ENCODE measurements around the gene CCNJ. TPM values are rescaled to one million over a fixed set of nuclear protein-coding genes. Genes with fewer than 3 reads are reported as not detected.
"Not testable (repeated sequence)": the region's sequence is repeated elsewhere in the genome, so short reads cannot be mapped to it uniquely, and the experiment has no call there.

Gene CCNJ
- total and polyA plus RNA-seq, 2 experiments from 2014 or later, result 14.7 to 19.2 TPM

DNA sequence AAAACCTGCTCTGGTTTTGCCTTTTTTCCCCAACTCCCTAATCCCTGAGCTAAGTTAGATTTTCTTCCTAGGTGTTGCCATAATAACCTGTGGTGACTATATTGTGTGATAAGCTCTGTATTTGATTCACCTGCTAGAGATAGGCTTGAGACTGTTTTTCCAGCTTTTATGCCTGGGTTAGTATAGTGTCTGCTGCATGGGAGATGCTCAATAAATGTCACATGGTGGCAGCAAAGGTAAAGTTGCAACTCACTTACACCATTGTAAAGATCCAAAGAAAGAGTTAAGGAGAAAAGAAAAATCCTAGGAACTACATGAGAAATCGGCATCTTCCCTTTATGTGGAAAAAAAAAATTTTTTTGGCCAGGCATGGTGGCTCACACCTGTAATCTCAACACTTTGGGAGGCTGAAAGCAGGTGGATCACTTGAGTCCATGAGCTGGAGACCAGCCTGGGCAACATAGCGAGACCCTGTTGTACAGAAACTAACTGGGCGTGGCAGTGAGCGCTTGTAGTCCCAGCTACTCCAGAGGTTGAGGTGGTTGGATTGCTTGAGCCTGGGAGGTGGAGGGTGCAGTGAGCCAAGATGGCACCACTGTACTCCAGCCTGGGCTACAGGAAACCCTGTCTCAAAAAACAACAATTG is 3.7 kb downstream of the CCNJ start:
- H3K4me1 ChIP-seq (ENCODE audit: low read depth), result peaks cover 11% of the 10 kb centered on the region
- H3K27me3 ChIP-seq, result no peaks in the 10 kb centered on the region
- no peak overlapping the region for H3K4me3 ChIP-seq
- H3K27ac ChIP-seq, result no peak overlapping the region
- peak in 1 of 2 donors; percentile 6 for DNase-seq (ENCODE audit: low read depth in 1 of 2, low spot score in 1 of 2)
- no peaks in the 10 kb centered on the region for H3K9me3 ChIP-seq (ENCODE audit: low read depth)
- H3K36me3 ChIP-seq, result peaks cover 7% of the 10 kb centered on the region
- TF ChIP-seq, protein P1, sequence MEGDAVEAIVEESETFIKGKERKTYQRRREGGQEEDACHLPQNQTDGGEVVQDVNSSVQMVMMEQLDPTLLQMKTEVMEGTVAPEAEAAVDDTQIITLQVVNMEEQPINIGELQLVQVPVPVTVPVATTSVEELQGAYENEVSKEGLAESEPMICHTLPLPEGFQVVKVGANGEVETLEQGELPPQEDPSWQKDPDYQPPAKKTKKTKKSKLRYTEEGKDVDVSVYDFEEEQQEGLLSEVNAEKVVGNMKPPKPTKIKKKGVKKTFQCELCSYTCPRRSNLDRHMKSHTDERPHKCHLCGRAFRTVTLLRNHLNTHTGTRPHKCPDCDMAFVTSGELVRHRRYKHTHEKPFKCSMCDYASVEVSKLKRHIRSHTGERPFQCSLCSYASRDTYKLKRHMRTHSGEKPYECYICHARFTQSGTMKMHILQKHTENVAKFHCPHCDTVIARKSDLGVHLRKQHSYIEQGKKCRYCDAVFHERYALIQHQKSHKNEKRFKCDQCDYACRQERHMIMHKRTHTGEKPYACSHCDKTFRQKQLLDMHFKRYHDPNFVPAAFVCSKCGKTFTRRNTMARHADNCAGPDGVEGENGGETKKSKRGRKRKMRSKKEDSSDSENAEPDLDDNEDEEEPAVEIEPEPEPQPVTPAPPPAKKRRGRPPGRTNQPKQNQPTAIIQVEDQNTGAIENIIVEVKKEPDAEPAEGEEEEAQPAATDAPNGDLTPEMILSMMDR (IDR thresholded peaks at IDR 0.05; ENCODE audit: low read depth, low read length), result no peak

GRCh38 chr10:96047925-96048324 is 4.5 kb downstream of the CCNJ start:
- DNase-seq (ENCODE audit: low read depth in 1 of 2, low spot score in 1 of 2); H3K4me3 ChIP-seq; H3K27ac ChIP-seq; H3K9me3 ChIP-seq (ENCODE audit: low read depth); H3K36me3 ChIP-seq; H3K27me3 ChIP-seq: not testable (repeated sequence)
- H3K4me1 ChIP-seq (ENCODE audit: low read depth), result peaks cover 11% of the 10 kb centered on the region

DNA sequence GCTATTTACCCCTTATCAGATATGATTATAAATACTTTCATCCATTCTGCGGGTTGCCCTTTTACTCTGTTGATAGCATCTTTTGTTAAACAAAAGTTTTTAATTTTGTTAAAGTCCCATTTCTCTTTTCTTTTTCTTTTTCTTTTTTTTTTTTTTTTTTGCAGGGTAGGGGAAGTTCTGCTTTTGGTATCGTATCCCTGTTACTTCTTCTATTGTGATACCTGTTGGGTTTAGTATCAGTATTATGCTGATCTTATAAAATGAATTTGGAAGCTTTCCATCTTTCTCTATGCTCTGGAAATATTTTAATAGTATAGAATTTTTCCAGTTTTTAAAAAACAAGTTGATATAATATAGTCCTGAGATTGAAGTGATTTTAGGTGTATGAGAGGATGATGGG is 6.0 kb downstream of the CCNJ start:
- Histone ChIP-seq H3K9me3 (ENCODE audit: low read depth) (no peaks in the 10 kb centered on the region), H3K36me3 (peaks cover 7% of the 10 kb centered on the region), H3K27ac (no peak overlapping the region), H3K4me1 (ENCODE audit: low read depth) (peaks cover 11% of the 10 kb centered on the region), H3K27me3 (no peaks in the 10 kb centered on the region), H3K4me3 (no peak overlapping the region)
- TF ChIP-seq, protein P1 (IDR thresholded peaks at IDR 0.05; ENCODE audit: low read depth, low read length), result no peak
- DNase-seq (ENCODE audit: low read depth in 1 of 2, low spot score in 1 of 2), result no peak

DNA sequence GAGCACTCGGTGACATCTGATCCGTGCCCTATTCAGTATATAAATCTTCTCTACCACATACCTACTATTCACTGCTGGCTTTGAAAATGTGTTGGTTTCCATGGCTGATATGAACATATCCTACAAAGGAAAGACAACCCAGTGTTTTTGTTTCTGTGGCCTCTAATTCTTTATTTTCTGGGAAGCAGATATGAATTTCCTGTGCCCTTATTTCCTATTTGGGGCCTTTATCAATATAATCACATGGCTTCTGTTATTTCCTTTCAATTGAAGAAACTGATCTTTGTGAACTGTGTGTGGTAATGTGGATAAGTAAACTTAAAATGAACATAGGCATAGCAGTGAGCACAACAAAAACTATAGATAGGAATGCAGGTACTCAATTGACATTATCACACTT is 10.6 kb downstream of the CCNJ start:
- Histone ChIP-seq H3K27me3 (no peaks in the 10 kb centered on the region), H3K9me3 (ENCODE audit: low read depth) (no peaks in the 10 kb centered on the region), H3K4me1 (ENCODE audit: low read depth) (no peaks in the 10 kb centered on the region), H3K36me3 (peaks cover 26% of the 10 kb centered on the region), H3K27ac (no peak overlapping the region), H3K4me3 (no peak overlapping the region)
- TF ChIP-seq, protein P1 (IDR thresholded peaks at IDR 0.05; ENCODE audit: low read depth, low read length), result no peak
- DNase-seq (ENCODE audit: low read depth in 1 of 2, low spot score in 1 of 2), result no peak

DNA sequence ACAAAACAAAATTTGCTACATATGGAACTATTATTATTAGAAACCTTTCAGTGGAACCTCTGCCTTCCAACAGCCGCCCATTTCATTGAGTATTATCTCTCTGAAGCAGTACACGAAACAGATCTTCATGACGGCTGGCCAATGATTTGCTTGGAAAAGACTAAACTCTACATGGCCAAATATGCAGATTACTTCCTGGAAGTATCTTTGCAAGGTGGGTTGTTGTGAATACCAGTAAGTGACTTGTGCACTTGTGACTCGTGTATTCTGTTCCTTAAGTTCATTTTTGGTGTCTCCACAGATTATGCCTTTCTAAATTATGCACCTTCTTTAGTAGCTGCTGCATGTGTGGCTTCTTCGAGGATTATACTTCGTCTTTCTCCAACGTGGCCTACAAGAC is 13.4 kb downstream of the CCNJ start:
- H3K27me3 ChIP-seq, result no peaks in the 10 kb centered on the region
- TF ChIP-seq, protein P1 (IDR thresholded peaks at IDR 0.05; ENCODE audit: low read depth, low read length), result no peak
- H3K9me3 ChIP-seq (ENCODE audit: low read depth), result no peaks in the 10 kb centered on the region
- H3K4me1 ChIP-seq (ENCODE audit: low read depth), result no peaks in the 10 kb centered on the region
- no peak overlapping the region for H3K4me3 ChIP-seq
- DNase-seq (ENCODE audit: low read depth in 1 of 2, low spot score in 1 of 2), result no peak
- peaks cover 35% of the 10 kb centered on the region for H3K36me3 ChIP-seq
- no peak overlapping the region for H3K27ac ChIP-seq

- peaks cover 38% of the 10 kb centered on the region for H3K36me3 ChIP-seq
- no peak overlapping the region for H3K4me3 ChIP-seq
- H3K9me3 ChIP-seq (ENCODE audit: low read depth), result no peaks in the 10 kb centered on the region
- TF ChIP-seq, protein P1 (IDR thresholded peaks at IDR 0.05; ENCODE audit: low read depth, low read length), result no peak
- no peak overlapping the region for H3K27ac ChIP-seq
- H3K27me3 ChIP-seq, result no peaks in the 10 kb centered on the region
- no peak for DNase-seq (ENCODE audit: low read depth in 1 of 2, low spot score in 1 of 2)
- H3K4me1 ChIP-seq (ENCODE audit: low read depth), result no peaks in the 10 kb centered on the region
These were observed 17.8 kb downstream of the CCNJ start for GRCh38 chr10:96061232-96061631.

Data from cardiac muscle cell (in vitro differentiated cells and primary cell).